ENCODE data around the gene TMEM255B.

TMEM255B gene

GRCh38 chr13:113732176-113732960 is 26.7 kb upstream of the TMEM255B start:
- TF ChIP-seq GATA2 (IDR thresholded peaks at IDR 0.05; ENCODE audit: low read depth, low read length) (no peak), GATA3 (IDR thresholded peaks at IDR 0.05; ENCODE audit: low read depth, low read length) (no peak)

- TF ChIP-seq GATA3 (IDR thresholded peaks at IDR 0.05; ENCODE audit: low read depth, low read length): no peak
- TF ChIP-seq GATA2 (IDR thresholded peaks at IDR 0.05; ENCODE audit: low read depth, low read length): no peak
Observed at GRCh38 chr13:113732961-113733950, 25.8 kb upstream of the TMEM255B start.

- TF ChIP-seq GATA2 (IDR thresholded peaks at IDR 0.05; ENCODE audit: low read depth, low read length) (no peak), GATA3 (IDR thresholded peaks at IDR 0.05; ENCODE audit: low read depth, low read length) (no peak)
Observed at GRCh38 chr13:113734099-113734825, 24.8 kb upstream of the TMEM255B start.

GRCh38 chr13:113734826-113735125 is 24.2 kb upstream of the TMEM255B start:
- TF ChIP-seq GATA2 (IDR thresholded peaks at IDR 0.05; ENCODE audit: low read depth, low read length) (no peak), GATA3 (IDR thresholded peaks at IDR 0.05; ENCODE audit: low read depth, low read length) (no peak)

GRCh38 chr13:113735194-113735593 is 23.8 kb upstream of the TMEM255B start:
- TF ChIP-seq GATA3 (IDR thresholded peaks at IDR 0.05; ENCODE audit: low read depth, low read length): no peak
- no peak for TF ChIP-seq GATA2 (IDR thresholded peaks at IDR 0.05; ENCODE audit: low read depth, low read length)

- TF ChIP-seq GATA2 (IDR thresholded peaks at IDR 0.05; ENCODE audit: low read depth, low read length) (no peak), GATA3 (IDR thresholded peaks at IDR 0.05; ENCODE audit: low read depth, low read length) (no peak)
Observed at GRCh38 chr13:113735750-113736149, 23.3 kb upstream of the TMEM255B start.

GRCh38 chr13:113736258-113736731 is 22.7 kb upstream of the TMEM255B start:
- TF ChIP-seq GATA2 (IDR thresholded peaks at IDR 0.05; ENCODE audit: low read depth, low read length): no peak
- no peak for TF ChIP-seq GATA3 (IDR thresholded peaks at IDR 0.05; ENCODE audit: low read depth, low read length)

- TF ChIP-seq GATA2 (IDR thresholded peaks at IDR 0.05; ENCODE audit: low read depth, low read length) (no peak), GATA3 (IDR thresholded peaks at IDR 0.05; ENCODE audit: low read depth, low read length) (no peak)
Observed at GRCh38 chr13:113737803-113738202, 21.2 kb upstream of the TMEM255B start.

- TF ChIP-seq GATA2 (IDR thresholded peaks at IDR 0.05; ENCODE audit: low read depth, low read length): no peak
- no peak for TF ChIP-seq GATA3 (IDR thresholded peaks at IDR 0.05; ENCODE audit: low read depth, low read length)
Observed at GRCh38 chr13:113739527-113740285, 19.3 kb upstream of the TMEM255B start.

- TF ChIP-seq GATA2 (IDR thresholded peaks at IDR 0.05; ENCODE audit: low read depth, low read length) (no peak), GATA3 (IDR thresholded peaks at IDR 0.05; ENCODE audit: low read depth, low read length) (no peak)
Observed at GRCh38 chr13:113740286-113740556, 18.8 kb upstream of the TMEM255B start.

- no peak for TF ChIP-seq GATA2 (IDR thresholded peaks at IDR 0.05; ENCODE audit: low read depth, low read length)
- TF ChIP-seq GATA3 (IDR thresholded peaks at IDR 0.05; ENCODE audit: low read depth, low read length): no peak
Observed at GRCh38 chr13:113740661-113741060, 18.4 kb upstream of the TMEM255B start.

- TF ChIP-seq GATA2 (IDR thresholded peaks at IDR 0.05; ENCODE audit: low read depth, low read length): no peak
- no peak for TF ChIP-seq GATA3 (IDR thresholded peaks at IDR 0.05; ENCODE audit: low read depth, low read length)
Observed at GRCh38 chr13:113741191-113741668, 17.8 kb upstream of the TMEM255B start.

GRCh38 chr13:113742000-113742441 is 17.0 kb upstream of the TMEM255B start:
- no peak for TF ChIP-seq GATA2 (IDR thresholded peaks at IDR 0.05; ENCODE audit: low read depth, low read length)
